Loucy (cell line): ENCODE measurements around the gene BRICD5.

Experiments
- CTCF ChIP-seq: fragments of 200-600 bp; sonication (generic); conservative IDR thresholded peaks from 2 replicates; pipeline ENCODE4 v1.5.1; 2014; ENCODE audit warnings: mild to moderate bottlenecking, antibody characterized with exemption, low read length
- EZH2phosphoT487 ChIP-seq: fragments of 200-600 bp; IDR thresholded peaks from 2 replicates; pipeline ENCODE4 v1.6.1; 2018; ENCODE audit warnings: antibody characterized with exemption, mild to moderate bottlenecking, moderate library complexity, borderline replicate concordance

- no peak for TF ChIP-seq CTCF
- TF ChIP-seq EZH2phosphoT487, result no peak
Measured at GRCh38 chr16:2235234-2235651, 24.6 kb upstream of the BRICD5 start.
